GM19468 (cell line): ENCODE measurements around the gene SRSF12.

Experiments
- ATAC-seq: cut with Tn5 transposase; IDR thresholded peaks from one replicate; pipeline ENCODE4 v1.9.1; 2021; ENCODE audit warnings: mild to moderate bottlenecking, moderate library complexity, moderate number of reproducible peaks; ENCODE audit not compliant: unreplicated experiment; ENCODE audit errors: extremely low read depth

SRSF12 gene

GRCh38 chr6:89117211-89118108 lies at the start of gene SRSF12:
TSS of gene SRSF12 (minus strand) at chr6:89118071. CDS start at chr6:89117887, 184 bp downstream.
- peak; percentile 46 for ATAC-seq

- ATAC-seq = no peak
These were observed 44.1 kb upstream of the SRSF12 start for GRCh38 chr6:89162047-89162371.

DNA sequence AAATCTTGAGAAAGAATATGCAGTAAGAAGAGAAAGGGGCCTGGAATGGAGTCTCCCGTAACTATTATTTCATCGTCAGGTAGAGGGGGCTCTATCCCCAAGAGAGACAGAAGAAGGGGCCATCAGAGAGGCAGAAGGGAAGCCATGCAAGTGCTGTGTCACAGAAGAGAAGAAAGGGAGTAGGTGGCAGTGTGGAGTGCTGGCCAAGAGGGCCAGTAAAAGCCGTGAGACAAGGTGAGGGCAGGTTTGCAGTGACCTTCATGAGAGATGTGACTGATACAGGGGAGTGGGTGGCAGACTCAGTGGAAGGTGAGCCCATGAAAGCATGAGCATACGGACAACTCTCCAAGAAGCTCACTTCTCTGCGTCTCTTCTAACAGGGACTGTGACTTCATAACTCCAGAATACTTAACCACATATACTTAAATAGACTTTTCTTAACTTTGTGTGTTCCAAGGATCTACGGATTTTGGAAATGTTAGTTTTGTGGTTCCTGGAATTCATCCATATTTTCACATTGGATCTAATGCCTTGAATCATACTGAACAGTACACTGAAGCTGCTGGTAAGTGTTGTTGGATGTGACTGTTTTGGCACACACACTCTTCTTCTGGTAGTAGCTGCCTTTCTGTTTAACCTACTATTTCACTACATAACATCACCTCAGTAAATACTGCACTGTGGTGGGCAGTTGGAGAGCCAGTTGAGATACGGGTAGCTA lies 43.6 kb upstream of the SRSF12 start:
- ATAC-seq = no peak

DNA sequence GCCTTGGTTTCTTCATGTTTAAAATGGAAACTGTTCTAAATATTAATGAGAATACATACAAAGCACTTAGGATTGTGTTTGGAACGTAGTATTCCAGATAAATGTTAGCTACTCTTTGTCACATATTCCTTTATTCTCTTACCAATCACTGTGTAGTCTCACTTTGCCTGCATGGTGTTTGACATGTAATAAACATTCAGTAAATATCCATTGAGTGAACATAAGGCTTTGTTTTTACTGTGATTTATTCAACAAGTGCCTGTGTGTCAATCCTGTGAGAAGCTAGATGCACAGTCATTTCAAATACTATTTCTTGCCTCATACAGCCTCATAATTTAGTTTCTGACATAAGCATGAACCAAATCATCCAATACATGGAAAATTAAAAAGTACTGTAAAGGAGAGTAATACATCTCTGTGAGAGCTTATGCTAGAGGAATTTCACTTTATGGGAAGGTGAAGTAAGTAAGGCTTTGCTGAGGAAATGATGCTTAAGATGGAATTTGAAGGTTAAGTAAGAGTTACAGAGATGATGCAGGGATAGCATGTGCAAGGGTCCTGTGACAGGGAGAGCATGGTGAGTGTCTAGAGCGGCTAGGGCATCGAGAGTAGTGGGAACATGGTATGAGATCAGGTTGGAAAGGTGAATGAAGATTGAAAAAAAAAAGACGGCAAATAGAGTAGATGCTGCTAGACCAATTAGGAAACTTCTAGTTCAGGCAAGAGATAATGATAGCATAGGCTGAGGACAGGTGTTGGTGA lies 42.6 kb upstream of the SRSF12 start:
- no peak for ATAC-seq

DNA sequence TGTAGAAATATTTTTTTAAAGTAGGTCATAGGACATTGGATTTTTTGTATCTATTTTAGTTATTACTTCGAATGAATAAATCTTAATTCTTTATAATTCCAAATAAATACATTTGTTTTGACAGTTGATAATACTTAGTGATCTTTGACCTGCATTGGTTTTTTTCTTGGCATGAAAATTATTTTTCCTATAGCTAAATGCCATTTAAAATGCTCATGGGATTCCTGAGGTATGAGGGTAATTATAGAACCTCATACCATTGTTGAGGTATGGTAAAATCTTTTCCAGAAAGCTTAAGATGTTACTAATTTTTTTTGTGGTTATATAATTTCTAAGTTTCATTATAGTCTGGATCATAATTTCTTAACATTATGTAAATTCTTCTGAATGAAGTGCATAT lies 36.3 kb upstream of the SRSF12 start:
- ATAC-seq = no peak

DNA sequence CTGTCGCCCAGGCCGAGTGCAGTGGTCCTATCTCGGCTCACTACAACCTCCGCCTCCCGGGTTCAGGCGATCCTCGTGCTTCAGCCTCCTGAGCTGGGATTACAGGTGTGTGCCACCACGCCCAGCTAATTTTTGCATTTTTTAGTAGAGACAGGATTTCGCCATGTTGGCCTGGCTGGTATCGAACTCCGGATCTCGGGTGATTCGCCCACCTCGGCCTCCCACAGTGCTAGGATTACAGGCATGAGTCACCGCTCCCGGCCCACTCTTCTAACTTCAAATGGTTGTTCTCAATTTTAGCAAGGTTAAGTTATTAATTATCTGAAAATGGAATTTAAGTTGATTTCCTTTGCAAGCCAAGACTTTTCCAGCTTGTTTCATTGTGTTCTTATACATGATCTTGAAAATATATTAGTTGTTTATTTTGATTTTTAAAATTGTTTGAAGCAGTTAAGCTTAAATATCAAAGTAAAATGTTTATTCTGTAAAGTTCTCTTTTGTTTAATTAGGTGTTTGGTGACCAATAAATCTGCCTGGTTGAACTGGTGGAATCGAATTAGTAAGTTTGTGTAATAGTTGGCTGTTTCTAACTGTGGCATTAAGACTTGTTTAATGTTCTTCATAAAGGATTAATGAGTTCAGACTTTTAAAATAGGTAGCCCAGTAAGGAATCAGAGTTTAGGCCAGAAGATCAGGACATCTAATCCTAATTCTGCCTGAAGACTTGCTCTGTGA lies 30.3 kb upstream of the SRSF12 start:
- ATAC-seq = no peak

DNA sequence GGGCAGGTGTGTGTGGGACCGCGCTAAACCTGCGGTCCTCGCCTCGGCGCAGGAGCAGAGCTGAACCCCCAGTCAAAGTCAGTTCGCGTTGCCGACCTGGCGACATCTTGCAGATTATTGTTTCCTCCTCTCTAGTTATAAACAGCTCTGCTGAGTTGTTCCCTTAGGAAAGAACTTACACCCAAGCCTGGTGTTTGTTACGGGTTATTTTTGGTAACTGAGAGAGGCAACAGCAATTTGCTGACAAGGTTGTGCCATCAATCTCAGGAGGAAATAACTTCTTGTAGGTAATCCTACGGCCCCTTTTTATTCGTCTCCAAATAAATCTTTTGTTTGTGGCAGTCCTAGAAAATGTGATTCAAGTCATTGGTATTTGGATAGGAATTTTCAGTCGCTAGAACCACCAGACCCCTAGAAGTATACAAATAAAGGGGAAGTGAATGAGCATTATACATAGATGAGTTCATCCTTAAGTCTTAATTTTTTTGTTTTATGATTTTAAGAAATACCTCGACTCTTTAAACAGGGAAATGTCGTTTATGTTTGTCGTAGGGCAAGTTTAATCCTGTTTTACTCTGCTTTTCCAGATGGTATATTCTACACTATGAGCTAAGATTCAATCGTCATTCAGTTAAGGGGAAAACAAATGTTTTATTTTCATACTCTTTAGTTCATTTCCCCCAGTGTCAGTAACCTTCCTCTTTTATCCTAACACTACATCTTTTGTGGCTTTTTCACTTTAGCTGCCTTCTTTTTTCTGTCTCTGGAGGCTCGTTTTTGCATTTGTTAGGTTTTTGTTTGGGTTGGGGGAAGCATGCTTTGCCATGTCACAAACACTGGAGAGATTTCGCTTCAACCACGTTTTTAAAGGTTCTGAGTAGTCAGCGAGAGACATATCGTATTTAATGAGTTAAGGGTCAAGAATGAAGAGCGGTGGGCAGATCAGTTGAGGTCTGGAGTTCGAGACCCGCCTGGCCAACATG lies 29.1 kb upstream of the SRSF12 start:
- ATAC-seq = no peak

- peak; percentile 47 for ATAC-seq
These were observed 28.3 kb upstream of the SRSF12 start, which contains the start of gene PM20D2 for GRCh38 chr6:89145956-89146717. TSS of gene PM20D2 (plus strand) at chr6:89146055. CDS start at chr6:89146145, 90 bp downstream.

GRCh38 chr6:89145091-89145955 lies 27.5 kb upstream of the SRSF12 start:
- peak; percentile 13 for ATAC-seq

GRCh38 chr6:89144354-89144906 lies 26.6 kb upstream of the SRSF12 start:
- no peak for ATAC-seq

DNA sequence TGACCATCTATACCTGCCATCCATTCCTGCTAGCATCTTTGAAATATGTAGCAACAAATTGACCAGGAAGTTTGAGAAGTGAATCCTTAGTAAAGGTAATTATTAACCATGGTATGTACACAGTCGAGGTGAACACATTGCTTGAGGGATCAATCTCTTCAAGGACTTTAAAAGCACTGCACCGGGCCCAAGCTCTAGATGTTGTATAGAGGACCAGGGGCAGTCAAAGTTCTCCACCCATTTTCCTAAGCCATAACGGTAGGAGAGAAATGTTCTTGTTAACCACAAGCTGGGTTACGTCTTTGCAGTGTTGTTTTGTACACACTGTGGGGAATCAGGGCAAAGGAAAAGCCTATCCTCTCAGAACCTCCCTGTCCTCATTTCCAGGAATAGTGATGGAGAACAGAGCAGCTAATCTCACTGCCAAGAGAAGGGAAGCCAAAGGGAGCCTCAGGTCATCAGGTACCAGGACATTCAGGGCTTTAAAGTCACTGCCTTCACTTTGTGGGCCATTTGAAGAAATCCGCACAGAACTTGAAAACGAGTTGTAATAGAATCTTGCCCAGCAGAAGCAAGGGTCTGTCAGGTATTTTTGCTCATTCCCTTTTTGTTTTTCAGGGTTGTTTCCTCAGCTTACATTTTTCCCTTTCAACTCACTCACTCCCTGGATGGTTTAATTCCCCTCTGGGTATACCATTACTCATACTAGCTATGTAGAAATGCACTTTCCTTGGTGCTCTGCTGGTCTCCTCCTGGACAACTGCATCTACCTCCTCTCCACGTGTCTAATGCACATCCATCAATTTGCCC lies 22.7 kb upstream of the SRSF12 start:
- no peak for ATAC-seq

DNA sequence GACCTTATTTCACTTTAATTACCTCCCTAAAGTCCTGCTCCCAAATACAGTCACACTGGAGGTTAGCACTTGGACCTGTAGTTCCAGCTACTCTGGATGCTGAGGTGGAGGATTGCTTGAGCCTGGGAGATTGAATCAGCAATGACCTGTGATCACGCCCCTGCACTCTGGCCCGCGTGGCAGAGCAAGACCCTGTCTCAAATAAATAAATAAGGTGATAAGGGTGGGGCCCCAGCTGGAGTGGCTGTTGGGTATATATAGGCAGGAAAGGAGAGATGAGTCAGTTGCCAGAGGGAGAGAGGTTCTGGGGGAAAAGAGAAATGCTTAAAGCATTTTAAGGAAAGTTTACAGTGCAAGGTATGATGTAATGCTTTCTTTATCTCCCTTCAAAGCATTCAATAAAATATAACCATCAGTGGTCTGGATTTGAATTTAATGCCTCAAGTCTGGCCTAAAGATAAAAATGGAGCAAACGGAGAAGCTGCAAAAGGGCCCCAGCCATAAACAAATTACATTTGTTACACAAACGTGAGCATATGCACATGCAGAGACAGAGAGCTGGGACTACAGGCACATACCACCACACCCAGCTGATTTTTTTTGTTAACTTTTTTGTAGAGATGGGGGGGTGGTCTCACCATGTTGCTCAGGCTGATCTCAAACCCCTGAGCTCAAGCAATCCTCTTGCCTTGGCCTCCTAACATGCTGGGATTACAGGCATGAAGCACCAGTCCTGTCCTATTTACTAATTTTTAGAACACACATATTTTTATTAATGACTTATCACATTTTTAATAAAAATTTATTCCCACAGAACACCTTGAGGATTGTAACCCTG lies 21.9 kb upstream of the SRSF12 start:
- ATAC-seq = no peak

DNA sequence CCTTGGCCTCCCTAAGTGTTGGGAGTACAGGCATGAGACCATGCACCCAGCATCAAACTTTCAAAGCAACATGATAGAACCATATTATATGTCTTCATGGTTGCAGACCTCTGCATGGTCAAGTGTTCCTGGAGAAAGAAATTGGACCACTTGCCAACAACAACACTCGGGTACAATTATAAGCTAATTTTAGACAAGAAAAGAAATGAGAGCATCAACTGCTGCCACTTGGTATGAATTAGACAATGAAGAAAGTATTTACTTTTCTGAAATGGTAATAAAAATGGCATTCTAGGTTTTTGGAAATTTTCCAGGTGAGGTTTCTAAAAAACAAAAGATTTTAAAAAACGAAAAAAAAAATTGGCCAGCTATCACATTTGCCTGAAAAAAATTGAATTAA lies 20.3 kb upstream of the SRSF12 start:
- no peak for ATAC-seq

- no peak for ATAC-seq
These were observed 16.9 kb upstream of the SRSF12 start for GRCh38 chr6:89134723-89135122.

GRCh38 chr6:89133981-89134380 lies 16.1 kb upstream of the SRSF12 start:
- ATAC-seq = no peak
